RWPE1 (cell line): ENCODE measurements around the gene CAPN11.
A peak's percentile ranks its signal among the peaks of the same experiment; 100 is the strongest.

ENCODE experiments used
- CTCF ChIA-PET: fragments of 350-600 bp; sonication (Branson Sonifier 250); formaldehyde crosslinking; extraction: SDS; loops from one replicate; lab custom pipeline; 2021; lab: Yijun Ruan, JAX
- POLR2A ChIA-PET: fragments of 400-600 bp; formaldehyde crosslinking; extraction: SDS; loops from one replicate; lab custom pipeline; 2020; ENCODE audit warnings: antibody characterized with exemption; ENCODE audit not compliant: low non-redundant PET; lab: Yijun Ruan, JAX
- DNase-seq: peaks from one replicate; pipeline ENCODE4 v3.0.0; 2012; ENCODE audit warnings: low spot score
- H3K27ac ChIP-seq: fragments of 450-650 bp; 2 replicates; pipeline ENCODE4 v1.5.1; 2017
- CTCF ChIP-seq: fragments of 450-650 bp; conservative IDR thresholded peaks from 2 replicates; pipeline ENCODE4 v1.5.1; 2017; ENCODE audit warnings: low read depth, mild to moderate bottlenecking

The CAPN11 gene

GRCh38 chr6:44201200-44201599 is 42.6 kb downstream of the CAPN11 start:
- DNase-seq: no peak
- ChIA-PET CTCF (interaction anchor here (0.7 to 1.1 kb wide), 2 partner anchors 22 to 37 kb away, joined by 3 to 5 read pairs; partner anchors contain the start of gene SLC29A1), POLR2A (interaction anchor here (0.9 to 1.1 kb wide), 2 partner anchors 20 to 46 kb away, joined by 3 to 6 read pairs; partner anchors contain the start of gene HSP90AB1)
- no peak for TF ChIP-seq CTCF
- H3K27ac ChIP-seq: peak overlapping the region; percentile 92

DNA sequence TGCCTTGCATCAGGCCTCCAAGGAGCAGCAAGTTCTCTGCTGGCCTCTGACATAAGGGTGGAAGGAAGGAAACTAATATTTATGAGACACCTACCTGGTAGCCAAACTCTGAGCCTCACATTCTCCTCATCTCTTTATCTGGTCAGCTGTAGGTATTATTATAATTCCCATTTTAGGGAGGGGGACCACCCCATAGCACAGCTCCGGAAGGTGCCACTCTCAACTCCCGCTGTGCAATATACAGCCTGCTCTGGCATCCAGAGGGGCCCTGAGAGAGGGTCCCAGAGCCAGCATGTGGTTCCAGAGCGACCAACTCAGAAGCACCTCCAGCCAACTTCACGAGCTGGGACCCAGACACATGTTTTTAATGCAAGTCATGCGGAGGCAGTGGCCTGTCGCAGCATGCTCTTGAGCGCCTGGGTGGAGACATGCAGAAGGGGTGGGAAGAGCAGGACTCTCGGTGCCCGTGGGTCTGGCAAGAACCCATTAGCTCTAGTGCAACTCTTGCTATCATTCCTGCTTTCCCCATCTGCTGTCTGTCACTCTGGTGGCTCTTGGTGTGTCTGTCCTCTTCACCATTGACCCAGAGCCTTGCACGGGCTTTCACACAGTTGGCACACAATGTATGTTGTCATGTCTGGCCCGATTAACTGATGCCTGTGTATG is 43.2 kb downstream of the CAPN11 start:
- ChIA-PET POLR2A (interaction anchor here (1.1 kb wide), 1 partner anchor 20 kb away, joined by 6 read pairs; no protein-coding TSS in a partner anchor), CTCF (interaction anchor here (1.1 kb wide), 1 partner anchor 36 kb away, joined by 3 read pairs; no protein-coding TSS in a partner anchor)
- peak overlapping the region; percentile 92 for H3K27ac ChIP-seq
- no peak for TF ChIP-seq CTCF
- DNase-seq: peak; percentile 64

- no peak for DNase-seq
- POLR2A ChIA-PET: no interaction called here
- TF ChIP-seq CTCF: no peak
- CTCF ChIA-PET: interaction anchor here (0.6 to 1.1 kb wide), 2 partner anchors 36 to 1292 kb away, joined by 3 read pairs; no protein-coding TSS in a partner anchor
- peak overlapping the region; percentile 92 for H3K27ac ChIP-seq
Measured at GRCh38 chr6:44202332-44202971, 43.8 kb downstream of the CAPN11 start.

DNA sequence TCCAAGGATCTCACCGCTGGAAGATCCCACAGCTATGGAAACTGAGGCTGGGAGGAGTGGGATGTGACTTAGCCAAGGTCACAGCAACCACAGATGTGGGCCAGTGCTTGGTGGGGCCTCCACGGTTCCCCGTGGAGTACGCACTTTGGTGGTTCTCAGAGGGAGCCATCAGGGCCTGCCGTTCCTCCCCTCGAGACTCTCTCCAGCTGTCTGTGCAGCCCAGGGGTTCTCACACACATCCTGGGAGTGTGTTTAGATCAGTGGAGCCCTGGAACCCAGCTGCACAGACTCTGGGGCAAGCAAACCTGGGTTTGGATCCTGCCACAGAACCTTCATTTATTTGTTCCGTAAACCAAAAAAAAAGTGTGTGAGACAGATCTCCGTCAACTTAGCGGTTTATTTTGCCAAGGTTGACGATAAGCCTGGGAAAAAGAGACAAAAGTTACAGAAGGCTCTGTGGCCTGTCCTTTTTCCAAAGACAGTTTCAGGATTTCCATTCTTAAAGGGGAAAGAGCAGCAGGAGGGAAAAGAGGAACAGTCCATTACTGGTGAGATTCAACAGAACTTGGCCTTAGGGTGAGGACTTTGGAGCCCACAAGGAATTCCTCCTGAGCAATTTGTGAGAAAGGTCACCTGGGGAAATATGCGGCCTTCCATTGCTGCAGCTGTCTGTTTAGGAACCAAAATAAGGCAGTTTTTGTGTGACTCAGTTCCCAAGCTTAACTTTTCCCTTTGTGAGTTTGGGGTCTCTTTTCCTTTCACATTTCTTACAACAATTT is 44.5 kb downstream of the CAPN11 start:
- ChIA-PET CTCF (no interaction called here), POLR2A (no interaction called here)

DNA sequence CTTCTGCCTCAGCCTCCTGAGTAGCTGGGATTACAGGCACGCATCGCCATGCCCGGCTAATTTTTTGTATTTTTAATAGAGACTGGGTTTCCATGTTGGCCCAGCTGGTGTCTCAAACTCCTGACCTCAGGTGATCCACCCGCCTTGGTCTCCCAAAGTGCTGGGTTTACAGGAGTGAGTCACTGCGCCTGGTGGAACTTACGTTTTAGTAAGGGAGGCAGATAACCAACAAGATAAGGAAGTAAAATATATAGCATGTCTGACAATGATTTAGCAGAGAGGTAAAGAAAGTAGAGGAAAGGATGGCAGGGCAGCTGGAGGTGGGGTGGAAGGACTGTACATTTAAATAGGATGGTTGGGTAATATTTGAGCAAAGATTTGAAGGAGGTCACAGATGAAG is 45.3 kb downstream of the CAPN11 start:
- DNase-seq: no peak
- CTCF ChIA-PET: interaction anchor here (0.9 kb wide), 1 partner anchor 18 kb away, joined by 3 read pairs; no protein-coding TSS in a partner anchor
- POLR2A ChIA-PET: no interaction called here
- TF ChIP-seq CTCF: no peak
- no peak overlapping the region for H3K27ac ChIP-seq

More for the DNA sequence above, 44.5 kb downstream of the CAPN11 start:
- no peak for DNase-seq
- TF ChIP-seq CTCF: no peak
- H3K27ac ChIP-seq: peak overlapping the region; percentile 92

- ChIA-PET CTCF (interaction anchor here (0.7 kb wide), 1 partner anchor 30 kb away, joined by 7 read pairs; no protein-coding TSS in a partner anchor), POLR2A (no interaction called here)
- no peak overlapping the region for H3K27ac ChIP-seq
- DNase-seq: no peak
- no peak for TF ChIP-seq CTCF
Measured at GRCh38 chr6:44207966-44208365, 49.3 kb downstream of the CAPN11 start.
